ENCODE results near the gene RYR1.

DNA sequence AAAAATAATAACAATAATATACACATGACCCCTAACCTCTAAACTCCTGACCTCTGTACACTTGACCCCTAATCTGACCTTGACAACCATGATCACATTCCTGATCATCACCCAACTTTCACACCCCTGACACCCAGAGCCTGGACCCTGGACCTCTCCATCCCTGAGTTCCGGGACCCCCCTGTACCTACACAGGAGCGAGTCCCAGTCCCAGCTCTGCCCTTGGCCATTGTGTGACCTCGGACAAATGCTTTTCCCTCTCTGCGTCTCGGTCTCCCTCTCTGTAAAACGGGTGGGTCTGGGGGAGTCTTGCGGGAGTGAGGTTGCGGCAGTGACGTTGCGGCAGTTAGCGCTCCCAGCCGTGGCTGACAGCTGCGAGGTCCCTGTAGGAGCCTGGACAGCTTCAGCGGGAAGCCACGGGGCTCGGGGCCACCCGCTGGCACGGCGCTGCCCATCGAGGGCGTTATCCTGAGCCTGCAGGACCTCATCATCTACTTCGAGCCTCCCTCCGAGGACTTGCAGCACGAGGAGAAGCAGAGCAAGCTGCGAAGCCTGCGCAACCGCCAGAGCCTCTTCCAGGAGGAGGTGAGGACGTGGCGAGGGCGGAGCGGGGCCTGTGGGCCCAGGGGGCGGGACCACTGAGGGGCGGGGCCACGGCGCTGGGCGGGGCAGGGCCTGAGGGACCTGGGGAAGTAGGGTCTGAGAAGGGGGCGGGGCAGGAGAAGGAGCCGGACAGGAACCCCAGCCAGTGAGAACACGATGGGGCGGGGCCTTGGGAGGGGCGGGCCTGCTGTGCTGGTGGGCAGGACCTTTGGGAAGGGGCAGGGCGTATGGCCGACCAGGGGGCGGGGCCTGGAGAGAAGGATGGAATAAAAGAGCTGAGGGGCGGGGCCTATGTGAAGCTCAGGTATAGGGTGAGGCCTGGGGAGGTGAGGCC is 19.2 kb downstream of the RYR1 start:
- TF ChIP-seq, protein P1, sequence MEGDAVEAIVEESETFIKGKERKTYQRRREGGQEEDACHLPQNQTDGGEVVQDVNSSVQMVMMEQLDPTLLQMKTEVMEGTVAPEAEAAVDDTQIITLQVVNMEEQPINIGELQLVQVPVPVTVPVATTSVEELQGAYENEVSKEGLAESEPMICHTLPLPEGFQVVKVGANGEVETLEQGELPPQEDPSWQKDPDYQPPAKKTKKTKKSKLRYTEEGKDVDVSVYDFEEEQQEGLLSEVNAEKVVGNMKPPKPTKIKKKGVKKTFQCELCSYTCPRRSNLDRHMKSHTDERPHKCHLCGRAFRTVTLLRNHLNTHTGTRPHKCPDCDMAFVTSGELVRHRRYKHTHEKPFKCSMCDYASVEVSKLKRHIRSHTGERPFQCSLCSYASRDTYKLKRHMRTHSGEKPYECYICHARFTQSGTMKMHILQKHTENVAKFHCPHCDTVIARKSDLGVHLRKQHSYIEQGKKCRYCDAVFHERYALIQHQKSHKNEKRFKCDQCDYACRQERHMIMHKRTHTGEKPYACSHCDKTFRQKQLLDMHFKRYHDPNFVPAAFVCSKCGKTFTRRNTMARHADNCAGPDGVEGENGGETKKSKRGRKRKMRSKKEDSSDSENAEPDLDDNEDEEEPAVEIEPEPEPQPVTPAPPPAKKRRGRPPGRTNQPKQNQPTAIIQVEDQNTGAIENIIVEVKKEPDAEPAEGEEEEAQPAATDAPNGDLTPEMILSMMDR (IDR thresholded peaks at IDR 0.05) = no peak
- no peak for TF ChIP-seq POLR2A (IDR thresholded peaks at IDR 0.05)

All from lower leg skin (tissue), 3 donors.